ENCODE results near the gene ZCCHC24. TPM values are rescaled to one million over a fixed set of nuclear protein-coding genes. Genes with fewer than 3 reads are reported as not detected.

Gene ZCCHC24
- total RNA-seq, 1 experiment from 2014 or later: 3.1 TPM

GRCh38 chr10:79453392-79453791 lies 8.0 kb upstream of the ZCCHC24 start:
- no peak overlapping the region for H3K4me3 ChIP-seq (ENCODE audit: low read depth, low read length)
- no TSS peak for BruUV-seq (replicated peaks)
- DNase-seq: no peak
- no peaks in the 10 kb centered on the region for H3K27me3 Mint-ChIP-seq (ENCODE audit: insufficient read depth, unreplicated experiment)
- intact Hi-C loops (cut with micrococcal nuclease; ENCODE audit: unreplicated experiment): no loop called here
- H3K9me3 Mint-ChIP-seq (ENCODE audit: unreplicated experiment): no peaks in the 10 kb centered on the region
- ChIA-PET POLR2A (no interaction called here), CTCF (no interaction called here)
- H3K27me3 ChIP-seq (replicated peaks; ENCODE audit: control insufficient read depth, insufficient read depth, low read length): no peaks in the 10 kb centered on the region
- no peaks in the 10 kb centered on the region for H3K36me3 ChIP-seq (ENCODE audit: control insufficient read depth, insufficient read depth, low read length)
- H3K4me1 Mint-ChIP-seq (ENCODE audit: low read depth, unreplicated experiment): peaks cover 13% of the 10 kb centered on the region
- no peak overlapping the region for H3K4me3 Mint-ChIP-seq (ENCODE audit: unreplicated experiment)
- H3K27ac Mint-ChIP-seq (ENCODE audit: unreplicated experiment): no peak overlapping the region
- TF ChIP-seq CTCF (IDR thresholded peaks at IDR 0.05; ENCODE audit: insufficient read depth in 1 of 2, low read depth in 1 of 2, low read length in 1 of 2, severe bottlenecking in 1 of 2, unreplicated experiment in 1 of 2): no peak
- H3K9me3 ChIP-seq: no peaks in the 10 kb centered on the region
- no peaks in the 10 kb centered on the region for H3K36me3 Mint-ChIP-seq (ENCODE audit: insufficient read depth, unreplicated experiment)
- H3K4me1 ChIP-seq: peaks cover 12% of the 10 kb centered on the region

DNA sequence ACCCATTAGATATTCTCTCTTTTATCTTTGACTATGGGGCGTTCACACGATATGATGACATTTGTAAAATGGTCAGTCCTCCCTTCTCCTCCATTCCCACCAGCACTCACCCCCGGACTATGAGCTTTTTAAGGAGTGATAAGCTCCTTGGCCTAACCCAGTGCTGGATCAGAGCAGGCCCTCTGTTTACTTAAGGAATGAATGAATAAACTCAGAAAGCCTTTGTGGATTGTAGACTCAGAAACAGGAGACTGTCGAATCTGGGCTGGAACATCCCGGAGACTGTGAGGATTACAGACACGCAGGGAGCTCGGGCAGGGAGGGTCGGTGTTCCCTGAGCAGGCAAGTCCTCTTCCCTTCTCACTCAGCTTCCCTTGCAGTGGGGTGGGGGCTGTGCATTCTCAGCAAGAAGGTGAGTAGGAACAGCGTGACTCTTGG lies 6.8 kb upstream of the ZCCHC24 start:
- Histone ChIP-seq H3K36me3 (ENCODE audit: control insufficient read depth, insufficient read depth, low read length) (no peaks in the 10 kb centered on the region), H3K9me3 (no peaks in the 10 kb centered on the region), H3K4me1 (peaks cover 12% of the 10 kb centered on the region), H3K4me3 (ENCODE audit: low read depth, low read length) (no peak overlapping the region), H3K27me3 (replicated peaks; ENCODE audit: control insufficient read depth, insufficient read depth, low read length) (no peaks in the 10 kb centered on the region)
- no peak for TF ChIP-seq CTCF (IDR thresholded peaks at IDR 0.05; ENCODE audit: insufficient read depth in 1 of 2, low read depth in 1 of 2, low read length in 1 of 2, severe bottlenecking in 1 of 2, unreplicated experiment in 1 of 2)
- Mint-ChIP-seq H3K36me3 (ENCODE audit: insufficient read depth, unreplicated experiment) (no peaks in the 10 kb centered on the region), H3K27ac (ENCODE audit: unreplicated experiment) (no peak overlapping the region), H3K4me3 (ENCODE audit: unreplicated experiment) (no peak overlapping the region), H3K4me1 (ENCODE audit: low read depth, unreplicated experiment) (peaks cover 13% of the 10 kb centered on the region), H3K27me3 (ENCODE audit: insufficient read depth, unreplicated experiment) (no peaks in the 10 kb centered on the region), H3K9me3 (ENCODE audit: unreplicated experiment) (no peaks in the 10 kb centered on the region)
- POLR2A ChIA-PET: no interaction called here
- DNase-seq: no peak
- intact Hi-C loops (cut with micrococcal nuclease; ENCODE audit: unreplicated experiment): no loop called here
- CTCF ChIA-PET: interaction anchor here (1.6 kb wide), 1 partner anchor 52 kb away, joined by 3 read pairs; no protein-coding TSS in a partner anchor
- BruUV-seq (replicated peaks): no TSS peak

- no peak overlapping the region for H3K4me3 ChIP-seq (ENCODE audit: low read depth, low read length)
- no peaks in the 10 kb centered on the region for H3K27me3 Mint-ChIP-seq (ENCODE audit: insufficient read depth, unreplicated experiment)
- H3K4me1 ChIP-seq: peaks cover 12% of the 10 kb centered on the region
- H3K9me3 ChIP-seq: no peaks in the 10 kb centered on the region
- peaks cover under 1% of the 10 kb centered on the region for H3K36me3 Mint-ChIP-seq (ENCODE audit: insufficient read depth, unreplicated experiment)
- H3K27ac Mint-ChIP-seq (ENCODE audit: unreplicated experiment): no peak overlapping the region
- no peaks in the 10 kb centered on the region for H3K27me3 ChIP-seq (replicated peaks; ENCODE audit: control insufficient read depth, insufficient read depth, low read length)
- CTCF ChIA-PET: interaction anchor here (1.6 kb wide), 1 partner anchor 51 kb away, joined by 3 read pairs; no protein-coding TSS in a partner anchor
- intact Hi-C loops (cut with micrococcal nuclease; ENCODE audit: unreplicated experiment): no loop called here
- no peaks in the 10 kb centered on the region for H3K36me3 ChIP-seq (ENCODE audit: control insufficient read depth, insufficient read depth, low read length)
- peaks cover 16% of the 10 kb centered on the region for H3K4me1 Mint-ChIP-seq (ENCODE audit: low read depth, unreplicated experiment)
- POLR2A ChIA-PET: no interaction called here
- no peak overlapping the region for H3K4me3 Mint-ChIP-seq (ENCODE audit: unreplicated experiment)
- TF ChIP-seq CTCF (IDR thresholded peaks at IDR 0.05; ENCODE audit: insufficient read depth in 1 of 2, low read depth in 1 of 2, low read length in 1 of 2, severe bottlenecking in 1 of 2, unreplicated experiment in 1 of 2): no peak
- H3K9me3 Mint-ChIP-seq (ENCODE audit: unreplicated experiment): no peaks in the 10 kb centered on the region
- no peak for DNase-seq
- BruUV-seq (replicated peaks): no TSS peak
Measured at GRCh38 chr10:79451046-79451699, 5.7 kb upstream of the ZCCHC24 start.

All from Caco-2 (cell line).